ENCODE measurements around the gene EDEM2.
"Not testable (repeated sequence)": the region's sequence is repeated elsewhere in the genome, so short reads cannot be mapped to it uniquely, and the experiment has no call there.

EDEM2 gene

GRCh38 chr20:35165221-35166185, 18.4 kb upstream of the EDEM2 start:
- CTCF ChIA-PET: no interaction called here

DNA sequence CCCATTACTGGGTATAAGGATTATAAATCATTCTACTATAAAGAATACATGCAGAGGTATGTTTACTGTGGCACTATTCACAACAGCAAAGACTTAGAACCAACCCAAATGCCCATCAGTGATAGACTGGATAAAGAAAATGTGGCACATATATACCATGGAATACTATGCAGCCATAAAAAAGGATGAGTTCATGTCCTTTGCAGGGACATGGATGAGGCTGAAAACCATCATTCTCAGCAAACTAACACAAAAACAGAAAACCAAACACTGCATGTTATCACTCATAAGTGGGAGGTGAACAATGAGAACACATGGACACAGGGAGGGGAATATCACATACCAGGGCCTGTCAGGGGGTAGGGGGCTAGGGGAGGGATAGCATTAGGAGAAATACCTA, 17.4 kb upstream of the EDEM2 start:
- CTCF ChIA-PET; DNase-seq (ENCODE audit: extremely low spot score); POLR2A ChIA-PET: not testable (repeated sequence)

More at GRCh38 chr20:35165221-35166185, 18.4 kb upstream of the EDEM2 start:
- POLR2A ChIA-PET: interaction anchor here (0.9 kb wide), 1 partner anchor 18 kb away, joined by 3 read pairs; the partner anchor contains the start of gene EDEM2
- no peak for DNase-seq (ENCODE audit: extremely low spot score)
- no peak for TF ChIP-seq L3MBTL2 (conservative IDR thresholded peaks at IDR 0.05)
- TF ChIP-seq ARNT (IDR thresholded peaks at IDR 0.05): no peak
- TF ChIP-seq SUZ12 (IDR thresholded peaks at IDR 0.05): no peak
- TF ChIP-seq FOXA1 (IDR thresholded peaks at IDR 0.05): no peak
- TF ChIP-seq, protein P1, sequence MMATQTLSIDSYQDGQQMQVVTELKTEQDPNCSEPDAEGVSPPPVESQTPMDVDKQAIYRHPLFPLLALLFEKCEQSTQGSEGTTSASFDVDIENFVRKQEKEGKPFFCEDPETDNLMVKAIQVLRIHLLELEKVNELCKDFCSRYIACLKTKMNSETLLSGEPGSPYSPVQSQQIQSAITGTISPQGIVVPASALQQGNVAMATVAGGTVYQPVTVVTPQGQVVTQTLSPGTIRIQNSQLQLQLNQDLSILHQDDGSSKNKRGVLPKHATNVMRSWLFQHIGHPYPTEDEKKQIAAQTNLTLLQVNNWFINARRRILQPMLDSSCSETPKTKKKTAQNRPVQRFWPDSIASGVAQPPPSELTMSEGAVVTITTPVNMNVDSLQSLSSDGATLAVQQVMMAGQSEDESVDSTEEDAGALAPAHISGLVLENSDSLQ (IDR thresholded peaks at IDR 0.05): no peak
- no peak for TF ChIP-seq FOXM1 (IDR thresholded peaks at IDR 0.05; ENCODE audit: borderline replicate concordance)
- TF ChIP-seq BHLHE40 (IDR thresholded peaks at IDR 0.05; ENCODE audit: borderline replicate concordance): no peak
- TF ChIP-seq FOXK2 (IDR thresholded peaks at IDR 0.05): no peak
- TF ChIP-seq NFRKB (IDR thresholded peaks at IDR 0.05): no peak
- no peak for TF ChIP-seq LEF1 (IDR thresholded peaks at IDR 0.05; ENCODE audit: borderline replicate concordance)
- TF ChIP-seq ELF4 (IDR thresholded peaks at IDR 0.05): no peak
- TF ChIP-seq CTBP1 (IDR thresholded peaks at IDR 0.05; ENCODE audit: borderline replicate concordance): no peak
- TF ChIP-seq HDGF (IDR thresholded peaks at IDR 0.05; ENCODE audit: borderline replicate concordance): no peak
- no peak for TF ChIP-seq TARDBP (IDR thresholded peaks at IDR 0.05)
- TF ChIP-seq ZNF384 (IDR thresholded peaks at IDR 0.05): no peak
- TF ChIP-seq SP1 (IDR thresholded peaks at IDR 0.05): no peak

GRCh38 chr20:35160341-35160740, 13.2 kb upstream of the EDEM2 start:
- CTCF ChIA-PET; POLR2A ChIA-PET; DNase-seq (ENCODE audit: extremely low spot score): not testable (repeated sequence)

DNA sequence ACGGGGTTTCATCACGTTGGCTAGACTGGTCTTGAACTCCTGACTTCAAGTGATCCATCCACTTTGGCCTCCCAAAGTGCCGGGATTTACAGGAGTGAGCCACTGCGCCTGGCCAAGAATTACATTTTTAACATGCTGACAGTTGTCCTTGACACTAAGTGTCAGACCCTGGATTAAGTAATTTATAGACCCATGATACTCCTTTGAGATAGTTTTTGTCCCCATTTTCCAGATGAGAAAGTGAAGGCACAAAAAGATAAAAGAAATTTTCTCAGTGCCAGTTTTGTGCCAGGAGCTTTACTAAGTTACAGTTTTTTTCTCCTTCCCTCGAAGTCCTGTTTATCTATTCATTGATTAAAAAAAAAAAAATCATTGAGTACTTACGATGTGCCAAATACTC, 9.8 kb upstream of the EDEM2 start:
- CTCF ChIA-PET: no interaction called here
- POLR2A ChIA-PET: no interaction called here
- TF ChIP-seq SUZ12 (IDR thresholded peaks at IDR 0.05): no peak
- TF ChIP-seq ELF4 (IDR thresholded peaks at IDR 0.05): no peak
- TF ChIP-seq FOXA1 (IDR thresholded peaks at IDR 0.05): no peak
- no peak for TF ChIP-seq ZNF384 (IDR thresholded peaks at IDR 0.05)
- no peak for TF ChIP-seq CTBP1 (IDR thresholded peaks at IDR 0.05; ENCODE audit: borderline replicate concordance)
- TF ChIP-seq TARDBP (IDR thresholded peaks at IDR 0.05): no peak
- no peak for TF ChIP-seq LEF1 (IDR thresholded peaks at IDR 0.05; ENCODE audit: borderline replicate concordance)
- no peak for TF ChIP-seq FOXK2 (IDR thresholded peaks at IDR 0.05)
- TF ChIP-seq FOXM1 (IDR thresholded peaks at IDR 0.05; ENCODE audit: borderline replicate concordance): no peak
- no peak for TF ChIP-seq ARNT (IDR thresholded peaks at IDR 0.05)
- no peak for TF ChIP-seq NFRKB (IDR thresholded peaks at IDR 0.05)
- TF ChIP-seq L3MBTL2 (conservative IDR thresholded peaks at IDR 0.05): no peak
- no peak for TF ChIP-seq SP1 (IDR thresholded peaks at IDR 0.05)
- TF ChIP-seq, protein P1 (IDR thresholded peaks at IDR 0.05): no peak
- no peak for TF ChIP-seq BHLHE40 (IDR thresholded peaks at IDR 0.05; ENCODE audit: borderline replicate concordance)
- no peak for TF ChIP-seq HDGF (IDR thresholded peaks at IDR 0.05; ENCODE audit: borderline replicate concordance)
- no peak for DNase-seq (ENCODE audit: extremely low spot score)

DNA sequence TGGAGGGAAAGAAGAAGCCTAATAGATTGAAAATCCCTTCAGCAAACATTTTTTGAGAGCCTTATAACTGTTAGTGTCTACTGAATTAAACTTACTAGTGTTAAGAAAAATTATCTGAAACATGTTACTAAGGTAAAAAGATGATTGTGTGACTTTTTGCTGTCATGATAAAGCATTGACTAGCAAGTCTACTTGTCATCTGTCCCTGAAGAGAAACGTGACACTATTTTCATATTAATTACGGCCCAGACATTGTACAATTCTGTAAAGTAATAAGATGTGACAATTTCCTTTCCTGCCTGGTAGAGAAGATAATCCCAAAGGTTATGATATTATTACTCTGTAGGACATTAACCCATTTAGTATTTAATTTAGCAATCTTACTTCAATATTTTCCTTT, 8.8 kb upstream of the EDEM2 start:
- ChIA-PET CTCF (no interaction called here), POLR2A (no interaction called here)
- DNase-seq (ENCODE audit: extremely low spot score): no peak
- no peak for TF ChIP-seq HDGF (IDR thresholded peaks at IDR 0.05; ENCODE audit: borderline replicate concordance)
- no peak for TF ChIP-seq NFRKB (IDR thresholded peaks at IDR 0.05)
- TF ChIP-seq TARDBP (IDR thresholded peaks at IDR 0.05): no peak
- TF ChIP-seq L3MBTL2 (conservative IDR thresholded peaks at IDR 0.05): no peak
- TF ChIP-seq ZNF384 (IDR thresholded peaks at IDR 0.05): no peak
- no peak for TF ChIP-seq LEF1 (IDR thresholded peaks at IDR 0.05; ENCODE audit: borderline replicate concordance)
- no peak for TF ChIP-seq SUZ12 (IDR thresholded peaks at IDR 0.05)
- no peak for TF ChIP-seq SP1 (IDR thresholded peaks at IDR 0.05)
- TF ChIP-seq FOXM1 (IDR thresholded peaks at IDR 0.05; ENCODE audit: borderline replicate concordance): no peak
- no peak for TF ChIP-seq ARNT (IDR thresholded peaks at IDR 0.05)
- TF ChIP-seq ELF4 (IDR thresholded peaks at IDR 0.05): no peak
- TF ChIP-seq FOXK2 (IDR thresholded peaks at IDR 0.05): no peak
- TF ChIP-seq BHLHE40 (IDR thresholded peaks at IDR 0.05; ENCODE audit: borderline replicate concordance): no peak
- no peak for TF ChIP-seq FOXA1 (IDR thresholded peaks at IDR 0.05)
- TF ChIP-seq, protein P1 (IDR thresholded peaks at IDR 0.05): no peak
- no peak for TF ChIP-seq CTBP1 (IDR thresholded peaks at IDR 0.05; ENCODE audit: borderline replicate concordance)

DNA sequence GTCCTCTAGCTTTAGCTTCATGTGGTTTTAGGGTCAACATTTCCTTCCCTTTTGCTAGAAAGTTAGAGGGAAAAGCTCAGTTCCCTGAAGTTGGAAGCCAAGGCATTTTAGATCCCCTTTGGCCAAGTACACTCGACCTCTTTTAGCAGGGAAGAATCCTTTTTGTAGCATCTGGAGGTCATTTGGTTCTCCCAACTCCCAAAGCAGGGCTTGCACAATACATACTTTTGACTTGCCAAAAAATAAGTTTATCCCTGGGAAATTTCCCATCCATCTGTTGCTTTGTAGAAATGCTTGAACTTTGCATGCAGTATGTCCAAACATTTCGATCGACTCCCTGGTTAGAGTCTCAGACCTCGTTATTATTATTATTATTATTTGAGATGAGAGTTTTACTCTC, 4.6 kb upstream of the EDEM2 start:
- POLR2A ChIA-PET: no interaction called here
- no peak for DNase-seq (ENCODE audit: extremely low spot score)
- CTCF ChIA-PET: no interaction called here
- no peak for TF ChIP-seq HDGF (IDR thresholded peaks at IDR 0.05; ENCODE audit: borderline replicate concordance)
- no peak for TF ChIP-seq SUZ12 (IDR thresholded peaks at IDR 0.05)
- TF ChIP-seq FOXA1 (IDR thresholded peaks at IDR 0.05): no peak
- no peak for TF ChIP-seq ELF4 (IDR thresholded peaks at IDR 0.05)
- TF ChIP-seq L3MBTL2 (conservative IDR thresholded peaks at IDR 0.05): no peak
- no peak for TF ChIP-seq CTBP1 (IDR thresholded peaks at IDR 0.05; ENCODE audit: borderline replicate concordance)
- TF ChIP-seq SP1 (IDR thresholded peaks at IDR 0.05): no peak
- TF ChIP-seq TARDBP (IDR thresholded peaks at IDR 0.05): no peak
- no peak for TF ChIP-seq ARNT (IDR thresholded peaks at IDR 0.05)

Data from HEK293T (cell line).